ENCODE data around the gene PTPRK. TPM values are rescaled to one million over a fixed set of nuclear protein-coding genes. Genes with fewer than 3 reads are reported as not detected.

The PTPRK gene
- total and polyA plus RNA-seq, 8 donors: 57.0 to 90.4 (median 78.6) TPM

- H3K4me1 ChIP-seq: no peaks in the 10 kb centered on the region
- no peak overlapping the region for H3K27ac ChIP-seq
- intact Hi-C loops (cut with DNase I): no loop called here
- no peaks in the 10 kb centered on the region for H3K36me3 ChIP-seq
- no peaks in the 10 kb centered on the region for H3K9me3 ChIP-seq
- DNase-seq (no peak), ATAC-seq (no peak)
- no peak overlapping the region for H3K4me3 ChIP-seq
- no peaks in the 10 kb centered on the region for H3K27me3 ChIP-seq
- no peak for TF ChIP-seq CTCF (IDR thresholded peaks at IDR 0.05)
Observed at GRCh38 chr6:128347123-128347522, 173.3 kb downstream of the PTPRK start.

- Histone ChIP-seq H3K4me1 (no peaks in the 10 kb centered on the region), H3K4me3 (no peak overlapping the region), H3K27me3 (no peaks in the 10 kb centered on the region), H3K27ac (no peak overlapping the region), H3K36me3 (no peaks in the 10 kb centered on the region), H3K9me3 (no peaks in the 10 kb centered on the region)
- intact Hi-C loops (cut with DNase I): no loop called here
- no peak for DNase-seq
- no peak for ATAC-seq
- no peak for TF ChIP-seq CTCF (IDR thresholded peaks at IDR 0.05)
Observed at GRCh38 chr6:128346569-128346968, 173.8 kb downstream of the PTPRK start.

- Histone ChIP-seq H3K9me3 (no peaks in the 10 kb centered on the region), H3K27me3 (no peaks in the 10 kb centered on the region), H3K4me1 (no peaks in the 10 kb centered on the region), H3K4me3 (no peak overlapping the region), H3K27ac (no peak overlapping the region), H3K36me3 (no peaks in the 10 kb centered on the region)
- DNase-seq: no peak
- intact Hi-C loops (cut with DNase I): no loop called here
- TF ChIP-seq CTCF (IDR thresholded peaks at IDR 0.05): no peak
- ATAC-seq: no peak
Observed at GRCh38 chr6:128345278-128345677, 175.1 kb downstream of the PTPRK start.

- H3K36me3 ChIP-seq: no peaks in the 10 kb centered on the region
- no peak overlapping the region for H3K4me3 ChIP-seq
- no peak for ATAC-seq
- H3K9me3 ChIP-seq: no peaks in the 10 kb centered on the region
- peaks cover 0 to 10% of the 10 kb centered on the region in 2 donors for H3K4me1 ChIP-seq
- TF ChIP-seq CTCF (IDR thresholded peaks at IDR 0.05): no peak
- intact Hi-C loops (cut with DNase I): no loop called here
- H3K27ac ChIP-seq: no peak overlapping the region
- no peaks in the 10 kb centered on the region for H3K27me3 ChIP-seq
- peak in 2 of 4 donors; percentile 74 to 80 for DNase-seq
Observed at GRCh38 chr6:128343706-128344105, 176.7 kb downstream of the PTPRK start.

DNA sequence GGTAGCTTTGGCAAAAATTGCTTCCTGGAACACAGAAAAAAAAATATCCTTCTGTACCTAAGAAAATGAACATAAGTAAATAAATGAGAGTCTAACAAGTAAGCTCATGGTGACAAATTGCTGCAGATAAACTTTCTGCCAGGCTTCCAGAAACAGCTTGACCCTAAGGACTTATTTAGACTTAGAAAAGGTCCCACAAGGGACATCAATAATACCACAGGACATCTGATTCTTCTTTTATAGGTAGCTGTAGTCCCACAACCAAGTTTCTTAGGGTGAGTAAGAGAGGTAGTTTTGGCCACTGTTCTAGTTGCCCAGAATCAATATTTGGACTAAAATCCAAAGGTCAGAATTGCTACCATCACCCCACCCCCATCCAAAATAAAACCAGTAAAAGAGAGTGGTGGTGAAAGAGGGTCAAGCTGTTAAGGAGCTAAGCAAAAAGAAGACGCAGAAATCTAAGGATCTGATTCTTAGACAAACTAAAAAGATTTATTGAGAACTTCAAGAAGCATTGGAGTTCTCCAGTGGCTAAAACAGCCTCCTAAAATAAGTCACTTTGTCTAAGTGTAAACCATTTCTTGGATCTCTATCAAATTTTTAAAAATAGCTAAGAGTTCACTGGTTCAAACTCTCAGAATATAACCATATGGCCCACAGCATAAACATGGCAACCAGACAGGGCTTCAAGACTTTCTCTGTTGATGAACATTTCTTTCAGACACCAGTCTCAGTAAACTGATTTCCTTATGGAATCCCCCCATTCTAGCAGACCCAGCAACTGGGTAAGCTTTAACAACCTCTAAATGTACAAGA lies 180.6 kb downstream of the PTPRK start:
- Histone ChIP-seq H3K27me3 (no peaks in the 10 kb centered on the region), H3K4me3 (no peak overlapping the region), H3K9me3 (no peaks in the 10 kb centered on the region), H3K27ac (no peak overlapping the region), H3K4me1 (peaks cover 0 to 10% of the 10 kb centered on the region in 2 donors), H3K36me3 (no peaks in the 10 kb centered on the region)
- intact Hi-C loops (cut with DNase I): no loop called here
- ATAC-seq: no peak
- peak in 2 of 4 donors; percentile 55 to 65 for DNase-seq
- no peak for TF ChIP-seq CTCF (IDR thresholded peaks at IDR 0.05)

Data from left lung (tissue), 10 donors.